Peyer's patch (tissue), 4 donors: ENCODE measurements around the gene SLAMF1. TPM values are rescaled to one million over a fixed set of nuclear protein-coding genes. Genes with fewer than 3 reads are reported as not detected.
"Not testable (repeated sequence)": the region's sequence is repeated elsewhere in the genome, so short reads cannot be mapped to it uniquely, and the experiment has no call there.

Experiments
- DNase-seq, 3 donors: peaks; one replicate each; pipeline ENCODE4 v3.0.0-alpha.2; 2017 to 2019
- H3K27ac ChIP-seq, 4 donors: fragments of 200-600 bp; sonication (generic); one replicate each; pipeline ENCODE4 v1.5.1; 2016 to 2019
- H3K27me3 ChIP-seq, 2 donors: fragments of 200-600 bp; sonication (generic); one replicate each; pipeline ENCODE4 v1.5.1; 2019
- H3K36me3 ChIP-seq, 3 donors: fragments of 200-600 bp; sonication (generic); one replicate each; pipeline ENCODE4 v1.5.1; 2016 to 2019
- H3K4me1 ChIP-seq, 4 donors: fragments of 200-600 bp; sonication (generic); one replicate each; pipeline ENCODE4 v1.5.1; 2016 to 2019
- H3K4me3 ChIP-seq, 4 donors: fragments of 200-600 bp; sonication (generic); 1 replicate in 3 of 4; 2 replicates in 1 of 4; pipeline ENCODE4 v1.5.1; 2016 to 2019; ENCODE audit warnings: mild to moderate bottlenecking in 1 of 4
- H3K9me3 ChIP-seq, 4 donors: fragments of 200-600 bp; sonication (generic); one replicate each; pipeline ENCODE4 v1.5.1; 2016 to 2019; ENCODE audit warnings: mild to moderate bottlenecking in 1 of 4
- CTCF ChIP-seq, 6 experiments: fragments of 450-650 bp in 4 of 6; fragments of 200-600 bp in 2 of 6; sonication (generic) in 1 of 6; IDR thresholded peaks; one replicate each; pipeline ENCODE4 v1.5.1; 2017 to 2019; ENCODE audit warnings: antibody characterized with exemption in 6 of 6, mild to moderate bottlenecking in 3 of 6, moderate library complexity in 1 of 6
- POLR2A ChIP-seq, 2 donors: fragments of 450-650 bp; IDR thresholded peaks; one replicate each; pipeline ENCODE4 v1.5.1; 2017; ENCODE audit warnings: antibody characterized with exemption in 2 of 2, mild to moderate bottlenecking in 2 of 2, moderate library complexity in 2 of 2
- total RNA-seq, 4 donors: library from RNA; depleted of rRNA; stranded (reverse); fragments of >200 nt; gene quantifications; one replicate each; pipeline ENCODE4 v1.1.0, GENCODE V29; 2016

SLAMF1 gene
- total RNA-seq, 4 donors from 2014 or later: 2.5 to 9.1 (median 6.0) TPM; not detected in 1

- peak overlapping the region in 3 of 4 donors; percentile 14 to 20 (median 14) for H3K27ac ChIP-seq
- H3K27me3 ChIP-seq: no peaks in the 10 kb centered on the region
- DNase-seq: no peak
- no peaks in the 10 kb centered on the region for H3K36me3 ChIP-seq
- peaks cover 0 to 4% (median 0%) of the 10 kb centered on the region in 4 donors for H3K9me3 ChIP-seq
- H3K4me3 ChIP-seq: no peak overlapping the region
- H3K4me1 ChIP-seq: no peaks in the 10 kb centered on the region
- TF ChIP-seq POLR2A (IDR thresholded peaks at IDR 0.05) (no peak), CTCF (IDR thresholded peaks at IDR 0.05) (no peak)
These were observed 86.7 kb downstream of the SLAMF1 start for GRCh38 chr1:160560045-160560705.

- not testable (repeated sequence) for H3K36me3 ChIP-seq, DNase-seq, H3K9me3 ChIP-seq, H3K27me3 ChIP-seq, H3K4me1 ChIP-seq, H3K4me3 ChIP-seq
- H3K27ac ChIP-seq: peak overlapping the region in 3 of 4 donors; percentile 8 to 62 (median 25)
These were observed 87.4 kb downstream of the SLAMF1 start for GRCh38 chr1:160559437-160559836.

- Histone ChIP-seq H3K4me3 (no peak overlapping the region), H3K4me1 (no peaks in the 10 kb centered on the region), H3K27ac (peak overlapping the region; percentile 8 to 62 (median 20)), H3K9me3 (peaks cover 0 to 4% (median 0%) of the 10 kb centered on the region in 4 donors), H3K36me3 (no peaks in the 10 kb centered on the region), H3K27me3 (no peaks in the 10 kb centered on the region)
- TF ChIP-seq CTCF (IDR thresholded peaks at IDR 0.05): no peak
- TF ChIP-seq POLR2A (IDR thresholded peaks at IDR 0.05): no peak
- DNase-seq: no peak
These were observed 88.0 kb downstream of the SLAMF1 start for GRCh38 chr1:160558660-160559380.

Other genes starting within 250 kb of the SLAMF1 start
- 1 to 10 TPM; 2.1 to 6.8 (median 4.1) TPM for gene VANGL2, start 246.5 kb downstream of the SLAMF1 start, total RNA-seq
- gene SLAMF6, start 123.8 kb downstream of the SLAMF1 start, total RNA-seq: 10 to 100 TPM in 1 of 4 donors, 1 to 10 TPM in 2, under 1 TPM in 1; 0.57 to 10.7 (median 5.2) TPM
- 10 to 100 TPM in 1 of 4 donors, 1 to 10 TPM in 3; 2.7 to 24.8 (median 5.2) TPM for gene CD84, start 67.5 kb downstream of the SLAMF1 start, total RNA-seq
- 10 to 100 TPM in 2 of 4 donors, 1 to 10 TPM in 2; 1.4 to 84.2 (median 9.9) TPM for gene CD48, start 64.8 kb upstream of the SLAMF1 start, total RNA-seq
- gene SLAMF7, start 92.2 kb upstream of the SLAMF1 start, total RNA-seq: 1 to 10 TPM; 2.5 to 3.9 (median 2.7) TPM
- gene LY9, start 149.1 kb upstream of the SLAMF1 start, total RNA-seq: 10 to 100 TPM in 1 of 4 donors, 1 to 10 TPM in 3; 1.6 to 39.6 (median 3.6) TPM
- gene CD244, start 215.8 kb upstream of the SLAMF1 start, total RNA-seq: 1 to 10 TPM in 2 of 4 donors, under 1 TPM in 1, not detected in 1; 0.80 to 2.8 (median 1.3) TPM
- gene ITLN1, start 238.1 kb upstream of the SLAMF1 start, total RNA-seq: 10 to 100 TPM; 14.4 to 45.0 (median 24.5) TPM